Ishikawa (cell line): ENCODE results near the gene CCDC57.

Source experiments
- CREB1 ChIP-seq: IDR thresholded peaks from 2 replicates; pipeline ENCODE4 v1.6.1; 2012; ENCODE audit warnings: low read depth
- EP300 ChIP-seq: IDR thresholded peaks from 2 replicates; pipeline ENCODE4 v1.6.1; 2012; ENCODE audit warnings: borderline replicate concordance
- MAX ChIP-seq: IDR thresholded peaks from 2 replicates; pipeline ENCODE4 v1.6.1; 2012
- NFIC ChIP-seq: IDR thresholded peaks from 2 replicates; pipeline ENCODE4 v1.6.1; 2012
- RAD21 ChIP-seq: IDR thresholded peaks from 2 replicates; pipeline ENCODE4 v1.6.1; 2012; ENCODE audit warnings: low read depth
- TAF1 ChIP-seq: IDR thresholded peaks from 2 replicates; pipeline ENCODE4 v1.6.1; 2012; ENCODE audit warnings: low read depth, mild to moderate bottlenecking
- TCF12 ChIP-seq: IDR thresholded peaks from 2 replicates; pipeline ENCODE4 v1.6.1; 2012; ENCODE audit warnings: low read depth
- ZBTB7A ChIP-seq: IDR thresholded peaks from 2 replicates; pipeline ENCODE4 v1.6.1; 2012; ENCODE audit warnings: low read depth

GRCh38 chr17:82129095-82129494, 83.5 kb downstream of the CCDC57 start:
- TF ChIP-seq ZBTB7A (no peak), CREB1 (no peak), MAX (no peak), NFIC (no peak), TAF1 (no peak), RAD21 (no peak), EP300 (no peak), TCF12 (no peak)
